NCI-H1105 (cell line): ENCODE results near the gene RPRD1B.
"Not testable (repeated sequence)": the region's sequence is repeated elsewhere in the genome, so short reads cannot be mapped to it uniquely, and the experiment has no call there.

Experiments
- DNase-seq: peaks from one replicate; lab custom pipeline; 2025; lab: John Stamatoyannopoulos, UW

The RPRD1B gene

DNA sequence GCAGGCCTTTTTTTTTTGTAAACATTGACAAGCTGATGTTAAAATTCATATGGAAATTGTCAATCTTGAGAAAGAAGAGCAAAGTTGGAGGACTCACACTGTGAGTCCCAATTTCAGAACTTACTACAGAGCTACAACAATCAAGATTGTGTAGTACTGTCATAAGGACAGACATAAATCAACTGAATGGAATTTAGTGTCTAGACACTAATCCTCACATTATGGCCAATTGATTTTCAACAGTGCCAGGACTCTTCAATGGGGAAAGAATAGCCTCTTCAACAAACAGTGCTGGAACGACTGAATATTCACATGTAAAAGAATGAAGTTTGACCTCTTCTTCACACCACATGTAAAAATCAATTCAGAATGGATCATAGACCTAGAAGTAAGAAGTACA is 70.7 kb downstream of the RPRD1B start:
- DNase-seq, result no peak

DNA sequence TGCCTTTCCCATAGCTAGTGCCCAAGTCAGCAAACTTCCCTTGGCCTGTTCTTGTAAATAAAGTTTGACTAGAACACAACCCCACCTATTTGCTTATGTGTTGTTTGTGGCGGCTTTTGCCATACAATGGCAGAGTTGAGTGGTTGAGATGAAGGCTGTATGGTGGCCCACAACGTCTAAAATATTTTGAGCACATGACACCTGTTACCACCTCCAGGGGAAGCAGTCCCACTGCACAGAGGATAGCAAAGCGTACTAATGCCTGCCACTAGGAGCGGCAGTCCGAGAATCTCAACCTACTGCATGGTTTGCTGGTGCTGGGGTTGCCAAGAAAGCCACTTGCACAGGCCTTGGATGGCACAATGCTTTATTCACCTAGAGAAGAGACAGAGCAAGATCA is 72.9 kb downstream of the RPRD1B start:
- DNase-seq, result no peak

DNA sequence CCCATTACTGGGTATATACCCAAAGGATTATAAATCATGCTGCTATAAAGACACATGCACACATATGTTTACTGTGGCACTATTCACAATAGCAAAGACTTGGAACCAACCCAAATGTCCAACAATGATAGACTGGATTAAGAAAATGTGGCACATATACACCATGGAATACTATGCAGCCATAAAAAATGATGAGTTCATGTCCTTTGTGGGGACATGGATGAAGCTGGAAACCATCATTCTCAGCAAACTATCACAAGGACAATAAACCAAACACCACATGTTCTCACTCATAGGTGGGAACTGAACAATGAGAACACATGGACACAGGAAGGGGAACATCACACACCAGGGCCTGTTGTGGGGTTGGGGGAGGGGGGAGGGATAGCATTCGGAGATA is 73.8 kb downstream of the RPRD1B start:
- not testable (repeated sequence) for DNase-seq

DNA sequence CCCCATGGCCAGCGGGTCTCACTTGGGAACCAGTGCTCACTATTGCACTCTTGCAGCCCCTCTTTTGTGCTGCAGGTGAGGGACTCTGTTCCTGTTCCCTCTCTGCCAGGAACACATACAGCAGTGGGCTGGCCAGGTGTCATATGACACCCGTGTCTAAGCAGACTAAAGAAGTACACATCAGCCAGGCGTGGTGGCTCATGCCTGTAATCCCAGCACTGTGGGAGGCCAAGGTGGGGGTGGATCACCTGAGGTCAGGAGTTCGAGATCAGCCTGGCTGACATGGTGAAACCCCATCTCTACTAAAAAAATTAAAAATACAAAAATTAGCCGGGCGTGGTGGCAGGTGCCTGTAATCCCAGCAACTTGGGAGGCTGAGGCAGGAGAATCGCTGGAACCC is 74.4 kb downstream of the RPRD1B start:
- DNase-seq, result not testable (repeated sequence)

DNA sequence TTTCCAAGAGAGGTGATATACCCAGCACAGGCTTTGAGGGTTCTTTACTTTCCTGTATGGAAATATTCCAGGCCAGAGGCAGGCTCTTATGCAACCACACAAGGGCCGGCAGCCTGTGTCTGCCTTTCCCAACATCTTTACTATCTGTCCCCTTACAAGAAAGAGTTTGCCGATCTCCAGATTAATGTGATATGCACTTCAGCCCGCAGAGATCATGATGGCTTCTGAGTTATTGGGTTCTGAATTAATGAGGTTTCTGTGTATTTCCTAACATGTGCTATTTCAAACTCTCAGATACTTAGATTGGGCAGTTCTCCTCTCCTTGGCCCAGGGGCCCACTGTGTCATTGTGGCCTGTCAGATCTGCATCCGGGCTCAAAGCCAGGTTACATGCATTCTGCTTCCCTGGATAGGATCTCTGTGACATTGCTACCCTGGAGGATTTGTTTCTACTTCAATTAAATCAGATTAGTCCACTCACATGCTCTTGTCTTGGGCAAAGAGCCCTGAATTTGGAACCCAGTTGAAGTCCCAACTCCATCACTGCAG is 75.0 kb downstream of the RPRD1B start:
- DNase-seq, result no peak

DNA sequence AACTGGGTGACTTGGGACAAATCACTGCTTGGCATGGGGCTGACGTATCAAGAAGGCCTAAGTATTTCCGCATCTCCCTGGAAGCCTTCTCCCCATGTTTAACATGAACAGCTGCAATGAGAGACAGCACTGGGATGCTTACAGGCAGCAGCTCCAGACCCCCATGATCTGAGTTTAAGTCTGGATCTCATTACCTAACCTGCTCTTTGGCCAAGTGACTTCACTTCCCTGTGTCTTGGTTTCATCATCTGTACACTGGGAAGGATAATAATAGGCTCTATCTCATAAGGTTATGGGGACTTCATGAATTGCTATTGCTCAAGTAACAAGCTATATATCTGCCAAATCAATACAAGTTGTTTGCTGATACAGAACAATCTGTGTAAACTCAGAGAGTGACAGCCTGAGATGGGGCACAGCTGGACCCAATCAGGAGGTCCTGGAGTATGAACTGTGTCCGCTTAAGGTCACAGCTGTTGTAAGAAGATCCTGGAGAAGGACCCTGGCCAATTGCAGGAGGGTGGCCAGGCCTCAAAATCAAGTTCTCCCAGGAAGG is 75.5 kb downstream of the RPRD1B start:
- DNase-seq, result no peak

DNA sequence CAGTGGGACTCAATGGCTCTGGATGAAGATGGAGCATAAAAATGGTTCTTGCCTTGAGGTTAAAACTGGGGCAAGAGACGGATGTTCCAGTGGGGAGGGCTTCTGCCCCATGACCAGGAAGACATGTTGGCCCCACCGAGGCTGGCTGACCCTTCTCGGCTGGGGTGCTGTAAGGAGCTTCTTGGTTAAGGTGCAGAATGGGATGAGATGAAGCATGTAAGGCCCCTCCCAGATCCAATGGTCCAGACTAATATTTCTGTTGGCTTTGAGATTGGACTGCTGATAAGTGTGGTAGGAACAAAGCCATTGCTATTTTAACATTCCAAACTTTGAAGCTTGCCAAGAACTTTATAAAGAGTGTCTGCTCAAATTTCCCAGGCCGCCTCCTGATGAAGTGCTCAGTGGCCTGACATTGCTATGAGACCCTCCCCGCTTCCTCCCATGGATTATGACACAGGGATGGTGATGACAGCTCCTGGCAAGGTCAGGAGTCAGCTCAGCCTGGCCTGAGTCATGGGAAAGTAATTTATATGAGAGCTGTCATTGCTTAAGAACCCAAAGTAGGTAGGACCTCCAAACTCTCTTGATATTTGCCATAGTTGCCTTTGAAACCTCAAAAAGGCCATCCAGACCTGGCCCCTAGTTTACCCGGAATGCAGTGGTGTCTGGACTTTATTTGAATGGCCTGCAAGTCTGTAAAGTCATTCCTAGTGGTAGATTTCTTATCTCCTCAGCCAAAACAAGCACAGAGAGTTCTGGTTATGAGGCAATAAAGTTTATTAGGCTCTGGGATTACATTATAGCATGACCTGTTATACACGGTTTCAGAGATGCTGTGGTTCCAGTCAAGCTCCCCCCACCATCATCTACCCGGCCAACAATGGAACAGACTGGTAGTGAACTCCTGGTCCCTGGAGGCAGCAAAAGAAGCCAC is 76.3 kb downstream of the RPRD1B start:
- DNase-seq, result no peak

DNA sequence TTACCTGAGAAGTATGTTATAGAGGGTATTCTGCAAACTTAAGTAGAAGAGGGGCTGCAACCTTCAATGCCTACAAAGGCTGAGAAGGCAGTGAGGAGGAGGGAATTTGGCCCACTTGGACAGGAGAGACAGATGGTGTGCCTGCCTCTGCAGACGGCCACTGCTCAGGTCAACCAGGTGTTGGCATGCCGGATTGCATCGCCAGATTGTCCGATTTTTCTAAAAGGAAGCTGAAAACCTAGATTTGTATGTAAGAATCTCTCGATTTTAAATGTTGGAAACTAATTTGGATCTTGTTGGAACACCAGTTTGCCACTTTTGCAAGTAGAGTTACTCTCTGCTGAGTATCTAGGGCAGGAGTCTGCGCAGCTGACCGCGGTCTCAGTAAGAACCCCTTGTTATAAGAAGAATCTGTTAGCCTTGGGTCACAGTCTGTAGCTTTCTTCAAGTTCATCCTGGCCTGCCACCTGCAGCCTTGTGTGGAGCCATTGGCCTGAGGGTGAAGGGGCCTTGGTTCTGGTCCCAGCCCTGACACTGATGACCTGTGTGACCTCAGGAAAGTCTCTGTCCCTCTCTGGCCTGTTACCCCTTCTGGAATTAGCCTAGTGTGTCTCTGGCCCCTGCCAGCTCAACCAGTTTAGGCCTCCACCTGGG is 77.1 kb downstream of the RPRD1B start:
- no peak for DNase-seq

DNA sequence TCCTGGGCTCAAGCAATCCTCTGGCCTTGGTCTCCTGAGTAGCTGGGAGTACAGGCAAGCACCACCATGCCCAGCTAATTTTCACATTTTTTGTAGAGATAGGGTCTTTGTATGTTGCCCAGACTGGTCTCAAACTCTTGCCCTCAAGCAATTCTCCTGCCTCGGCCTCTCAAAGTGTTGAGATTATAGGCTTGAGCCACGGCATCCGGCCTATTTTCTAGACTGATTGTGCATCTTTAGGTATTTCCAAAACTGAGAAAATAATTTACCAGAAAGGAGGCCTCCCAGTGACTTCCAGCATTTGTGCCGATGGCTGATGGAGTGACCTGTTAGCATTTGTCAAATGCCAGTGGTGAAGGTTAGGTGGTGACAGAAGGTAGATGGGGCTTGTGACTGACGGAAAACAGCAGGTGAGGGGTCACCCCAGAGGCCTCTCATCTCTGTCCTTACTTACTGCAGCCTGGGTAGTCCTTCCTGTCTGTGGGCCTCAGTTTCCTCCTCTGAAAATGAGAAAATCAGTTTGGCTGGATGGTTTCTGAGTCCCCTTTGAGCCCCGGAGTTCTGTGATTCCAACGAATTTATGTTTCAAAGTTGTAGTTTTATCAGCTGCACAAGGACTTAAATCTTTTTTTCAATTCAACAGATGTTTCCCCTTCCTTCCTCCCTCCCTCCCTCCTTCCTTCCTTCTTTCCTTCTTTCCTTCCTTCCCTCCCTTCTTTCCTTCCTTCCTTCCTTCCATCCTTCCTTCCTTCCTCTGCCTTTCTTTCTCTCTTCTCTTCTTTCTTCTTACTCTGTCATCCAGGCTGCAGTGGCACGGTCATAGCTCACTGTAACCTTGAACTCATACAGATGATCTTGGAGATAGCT is 78.1 kb downstream of the RPRD1B start:
- no peak for DNase-seq

DNA sequence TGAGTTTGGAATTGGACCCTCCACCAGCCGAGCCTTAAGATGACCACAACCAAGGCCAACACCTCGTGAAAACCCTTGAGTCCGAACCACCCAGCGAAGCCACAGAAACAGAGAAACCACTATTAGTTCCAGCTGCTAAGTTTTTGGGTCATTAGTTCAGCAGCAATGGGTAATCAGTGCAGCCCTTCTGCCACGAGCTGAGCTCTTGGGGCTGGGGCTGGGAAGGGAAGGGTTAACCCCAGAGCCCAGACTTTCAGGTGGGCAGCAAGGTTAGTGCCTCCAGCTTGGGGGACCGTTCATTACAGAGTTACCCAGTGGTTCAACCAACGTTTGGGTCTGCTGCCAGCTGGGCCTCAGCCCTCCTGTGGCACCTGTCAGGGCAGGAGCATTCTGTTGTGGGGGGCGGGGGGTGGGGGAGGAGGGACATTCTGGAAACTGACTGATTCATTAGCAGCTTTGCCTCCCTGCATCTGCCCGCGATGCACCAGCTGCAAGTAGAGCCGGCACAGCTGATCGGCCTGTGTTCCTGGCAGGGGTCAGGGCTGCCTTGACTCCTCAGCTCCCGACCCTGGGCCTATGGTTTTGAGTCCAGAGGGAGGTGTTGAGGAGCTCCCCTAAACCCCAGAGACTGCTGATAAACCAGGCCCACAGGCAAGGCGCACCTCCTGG is 78.8 kb downstream of the RPRD1B start:
- no peak for DNase-seq

DNA sequence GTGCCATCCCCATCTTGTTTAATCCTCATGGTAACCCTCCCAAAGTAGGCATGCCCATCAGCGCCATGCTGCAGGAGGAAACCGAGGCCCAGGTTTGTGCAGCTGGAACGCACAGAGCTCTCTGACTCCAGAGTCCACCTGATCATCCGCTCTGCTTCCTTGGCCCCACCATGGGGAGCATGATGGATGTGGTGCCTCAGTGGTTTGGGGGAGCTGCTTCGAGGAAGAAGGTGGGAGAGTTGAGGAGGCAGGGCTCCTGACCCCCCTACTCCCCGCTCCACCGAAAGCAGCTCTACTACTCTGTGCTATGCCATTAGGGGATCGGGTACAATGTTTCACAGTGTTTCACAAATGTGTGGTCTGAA is 79.4 kb downstream of the RPRD1B start:
- DNase-seq, result no peak

DNA sequence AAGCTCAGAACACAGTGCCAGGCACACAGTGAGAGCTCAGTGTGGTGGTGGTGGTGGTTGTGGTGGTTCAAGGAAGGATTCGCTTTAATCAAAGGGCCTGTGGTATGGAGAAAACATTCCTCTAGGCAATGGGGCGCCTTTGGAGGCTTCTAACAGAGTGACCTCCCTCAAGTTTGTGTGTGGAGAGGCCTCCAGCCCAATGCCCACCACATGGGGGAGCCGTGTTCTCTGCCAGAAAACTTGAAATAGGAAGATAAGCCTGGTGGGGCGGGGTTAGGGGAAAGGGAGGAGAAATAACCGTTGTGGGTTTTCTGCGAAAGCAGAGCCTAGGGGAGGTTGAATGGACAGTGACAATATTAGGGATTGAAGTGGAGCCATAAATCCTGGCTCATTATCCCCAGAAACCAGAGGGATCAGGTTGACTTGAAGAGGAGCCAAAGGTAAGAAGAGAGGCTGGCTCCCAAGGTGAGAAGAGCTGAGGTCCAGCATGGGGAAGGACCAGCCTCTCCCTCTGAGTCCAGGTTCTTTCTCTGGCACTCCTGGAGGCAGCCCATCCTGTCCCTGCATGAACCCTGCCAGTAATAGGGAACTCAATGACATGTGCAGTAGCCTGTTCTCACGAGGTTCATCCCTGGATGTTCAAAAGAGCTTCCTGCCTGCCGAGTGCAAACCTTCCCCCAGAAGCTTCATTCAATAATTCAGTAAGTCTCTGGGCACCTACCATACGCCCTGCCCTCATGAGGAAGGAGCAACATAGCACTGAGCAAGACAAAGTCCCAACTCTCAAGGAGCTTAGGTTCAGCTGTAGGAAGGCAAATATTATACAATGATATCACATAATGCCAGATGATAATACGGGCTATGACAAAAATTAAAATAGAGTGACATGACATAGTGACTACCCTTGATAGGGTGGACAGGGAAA is 80.1 kb downstream of the RPRD1B start:
- DNase-seq, result peak; percentile 10

DNA sequence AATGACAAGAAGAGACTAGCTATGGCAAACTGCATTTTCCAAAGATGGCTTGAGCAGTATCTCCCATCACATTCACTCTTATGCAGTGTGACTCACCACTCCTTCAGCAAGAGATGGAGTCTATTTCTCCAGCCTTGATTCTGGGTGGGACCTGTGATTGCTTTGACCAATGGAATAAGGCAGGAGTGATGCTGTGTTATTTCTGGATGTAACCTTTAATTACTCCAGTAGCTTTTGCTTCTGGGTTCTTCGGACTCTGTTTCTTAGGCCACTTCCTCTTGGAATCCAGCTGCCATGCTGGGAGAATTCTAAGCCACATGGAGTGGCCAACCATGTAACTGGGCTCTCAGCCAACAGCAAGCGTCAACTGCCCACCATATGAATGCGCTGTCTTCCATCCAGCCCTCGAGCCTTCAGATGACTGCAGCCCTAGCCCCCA is 80.8 kb downstream of the RPRD1B start:
- DNase-seq, result no peak

DNA sequence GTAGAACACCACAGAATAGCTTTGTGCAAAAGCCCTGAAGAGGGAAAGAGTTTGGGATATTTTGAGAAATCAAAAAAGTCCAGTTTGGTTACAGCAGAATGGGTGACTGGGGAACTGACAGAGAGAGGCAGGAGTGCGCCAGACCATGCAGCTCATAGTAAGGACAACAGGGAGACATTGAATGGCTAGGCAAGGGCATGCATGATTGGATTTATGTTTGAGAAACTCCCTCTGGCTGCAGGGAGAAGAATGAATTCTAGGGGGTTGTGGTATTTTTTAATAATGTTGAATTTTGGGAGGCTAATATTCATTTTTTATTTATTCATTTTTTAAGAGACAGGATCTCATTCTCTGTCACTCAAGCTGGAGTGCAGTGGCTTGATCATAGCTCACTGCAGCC is 81.7 kb downstream of the RPRD1B start:
- no peak for DNase-seq

DNA sequence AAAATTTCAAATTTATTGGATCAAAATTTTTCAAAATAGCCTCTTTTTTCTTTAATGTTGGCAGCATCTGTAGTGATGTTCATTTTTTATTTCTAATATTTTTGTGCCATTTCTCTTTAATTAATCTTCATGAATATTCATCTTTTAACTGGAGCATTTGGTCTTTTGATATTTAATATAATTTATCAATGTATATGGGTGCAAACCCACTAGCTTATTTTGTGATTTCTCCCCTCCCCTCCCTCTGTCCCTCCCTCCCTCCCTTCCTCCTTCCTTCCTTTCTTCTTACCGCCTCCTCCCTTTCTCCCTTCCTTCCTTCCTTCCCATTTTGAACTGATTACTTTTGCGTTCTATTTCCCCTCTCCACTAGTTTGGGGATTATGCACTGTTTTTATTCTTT is 82.3 kb downstream of the RPRD1B start:
- no peak for DNase-seq

DNA sequence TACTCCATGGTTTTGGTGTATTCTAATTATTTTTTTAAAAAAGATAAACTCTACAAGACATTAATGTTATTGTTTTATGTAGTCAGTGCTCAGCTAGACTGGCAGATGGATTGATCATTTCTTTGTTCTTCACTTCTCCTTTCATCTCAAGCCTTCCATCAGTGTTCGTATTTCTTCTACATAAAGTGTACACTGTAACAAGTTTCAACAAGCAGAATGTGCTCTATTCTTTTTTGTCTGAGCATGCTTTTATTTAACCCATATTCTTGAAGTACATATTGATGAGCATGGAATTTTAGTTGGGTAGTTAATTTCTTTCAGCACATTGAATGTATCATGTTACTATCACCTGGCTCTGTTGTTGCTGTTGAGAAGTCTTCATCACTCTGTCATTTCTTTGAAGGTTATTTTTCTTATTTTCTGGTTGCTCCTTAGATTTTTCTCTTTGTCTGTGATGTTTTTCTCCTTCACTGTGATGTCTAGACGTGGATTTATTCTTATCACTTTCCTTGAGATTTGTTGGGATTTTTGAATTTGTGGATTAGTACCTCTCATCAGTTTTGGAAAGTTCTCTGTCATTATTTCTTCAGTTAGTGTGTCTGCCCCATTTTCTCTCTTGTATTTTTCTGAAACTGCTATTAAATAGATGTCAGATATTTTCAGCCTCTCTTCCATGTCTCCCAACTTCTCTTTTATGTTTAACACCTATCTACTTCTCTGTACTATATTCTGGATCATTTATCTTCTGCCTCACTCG is 83.0 kb downstream of the RPRD1B start:
- DNase-seq, result no peak

DNA sequence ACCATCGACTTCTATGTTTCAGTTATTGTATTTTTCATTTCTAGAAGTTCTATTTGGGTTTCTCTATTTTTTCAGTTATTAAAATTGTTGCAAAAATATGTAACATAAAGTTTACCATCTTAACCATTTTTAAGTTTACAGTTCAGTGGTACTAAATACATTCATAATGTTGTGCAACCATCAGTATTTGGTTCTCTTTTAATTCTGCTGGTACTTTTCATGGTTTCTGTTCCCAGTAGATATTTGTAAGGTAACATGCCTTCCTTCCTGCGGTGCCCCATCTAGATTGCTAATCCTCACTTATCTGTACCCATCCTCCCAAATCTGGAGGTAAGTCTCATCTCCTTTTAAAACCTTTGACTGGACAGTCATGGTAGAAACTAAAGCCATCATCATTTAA is 83.7 kb downstream of the RPRD1B start:
- DNase-seq, result no peak

DNA sequence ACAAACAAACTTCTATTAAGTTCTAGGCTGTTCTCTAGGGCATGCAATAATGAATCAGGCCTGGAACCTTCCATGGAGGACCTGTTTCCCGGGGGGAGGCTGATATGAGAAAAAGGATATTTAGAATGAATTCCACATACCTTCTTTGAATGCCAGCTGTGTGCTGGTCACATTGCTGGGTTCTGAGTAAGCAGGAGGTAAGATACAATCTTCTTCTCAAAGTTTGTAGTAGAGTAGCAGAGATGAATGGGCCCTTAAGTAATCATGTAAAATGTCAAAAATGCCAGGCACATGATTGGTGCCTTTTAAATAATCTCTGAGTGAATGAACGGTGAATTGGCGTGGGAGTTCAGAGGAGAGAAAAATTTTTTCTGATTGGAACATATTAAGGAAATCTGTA is 84.1 kb downstream of the RPRD1B start:
- no peak for DNase-seq

DNA sequence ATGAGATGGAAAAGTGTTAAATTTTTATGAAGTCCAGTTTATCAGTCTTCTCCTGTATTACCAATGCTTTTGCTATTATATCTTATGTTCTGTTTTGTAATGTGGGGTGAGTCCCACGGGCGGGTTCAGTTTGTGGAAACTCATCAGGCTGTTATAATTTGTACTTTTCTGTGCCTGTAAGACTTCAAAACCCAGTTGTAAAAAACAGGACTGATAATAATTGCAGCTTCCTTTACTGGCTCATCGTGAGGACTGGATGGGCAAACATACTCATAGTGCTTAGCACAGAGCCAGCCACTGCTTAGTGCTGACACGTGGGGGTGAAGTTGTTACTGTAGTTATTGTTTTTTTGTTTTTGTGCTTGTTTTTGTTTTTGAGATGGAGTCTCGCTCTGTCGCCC is 85.9 kb downstream of the RPRD1B start:
- DNase-seq, result no peak

DNA sequence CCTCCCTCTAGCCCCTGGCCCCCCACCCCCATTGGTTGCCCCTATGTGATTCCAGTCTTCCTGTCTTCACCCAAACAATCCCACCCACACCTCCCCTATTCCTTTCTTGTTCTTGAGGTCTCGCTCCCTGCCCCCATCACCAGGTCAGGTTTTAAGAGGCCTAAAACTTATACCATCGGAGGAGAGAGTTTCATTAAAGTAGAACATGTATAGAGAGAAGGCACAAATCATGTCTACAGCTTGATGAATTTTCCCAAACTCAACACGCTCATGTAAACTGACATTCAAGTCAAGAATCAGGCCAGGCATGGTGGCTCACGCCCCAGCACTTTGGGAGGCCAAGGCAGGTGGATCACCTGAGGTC is 87.1 kb downstream of the RPRD1B start:
- DNase-seq, result no peak
